HG03469 (cell line): ENCODE results near the gene AKAP5.

ENCODE experiments used
- ATAC-seq: cut with Tn5 transposase; IDR thresholded peaks from one replicate; pipeline ENCODE4 v1.9.1; 2021; ENCODE audit warnings: mild to moderate bottlenecking, moderate library complexity, moderate number of reproducible peaks; ENCODE audit not compliant: unreplicated experiment

Gene AKAP5, protein sequence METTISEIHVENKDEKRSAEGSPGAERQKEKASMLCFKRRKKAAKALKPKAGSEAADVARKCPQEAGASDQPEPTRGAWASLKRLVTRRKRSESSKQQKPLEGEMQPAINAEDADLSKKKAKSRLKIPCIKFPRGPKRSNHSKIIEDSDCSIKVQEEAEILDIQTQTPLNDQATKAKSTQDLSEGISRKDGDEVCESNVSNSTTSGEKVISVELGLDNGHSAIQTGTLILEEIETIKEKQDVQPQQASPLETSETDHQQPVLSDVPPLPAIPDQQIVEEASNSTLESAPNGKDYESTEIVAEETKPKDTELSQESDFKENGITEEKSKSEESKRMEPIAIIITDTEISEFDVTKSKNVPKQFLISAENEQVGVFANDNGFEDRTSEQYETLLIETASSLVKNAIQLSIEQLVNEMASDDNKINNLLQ

GRCh38 chr14:64465191-64465822 lies at the start of gene AKAP5:
Gene AKAP5 (plus strand): TSS chr14:64465499. CDS start chr14:64468395, 2,896 bp downstream.
- ATAC-seq = peak; percentile 42

- ATAC-seq = no peak
These were observed 48.9 kb upstream of the AKAP5 start for GRCh38 chr14:64416348-64416932.

GRCh38 chr14:64417055-64417770 lies 48.1 kb upstream of the AKAP5 start:
- no peak for ATAC-seq

- ATAC-seq = no peak
These were observed 47.6 kb upstream of the AKAP5 start for GRCh38 chr14:64417771-64418125.

- no peak for ATAC-seq
These were observed 46.3 kb upstream of the AKAP5 start for GRCh38 chr14:64419003-64419402.

DNA sequence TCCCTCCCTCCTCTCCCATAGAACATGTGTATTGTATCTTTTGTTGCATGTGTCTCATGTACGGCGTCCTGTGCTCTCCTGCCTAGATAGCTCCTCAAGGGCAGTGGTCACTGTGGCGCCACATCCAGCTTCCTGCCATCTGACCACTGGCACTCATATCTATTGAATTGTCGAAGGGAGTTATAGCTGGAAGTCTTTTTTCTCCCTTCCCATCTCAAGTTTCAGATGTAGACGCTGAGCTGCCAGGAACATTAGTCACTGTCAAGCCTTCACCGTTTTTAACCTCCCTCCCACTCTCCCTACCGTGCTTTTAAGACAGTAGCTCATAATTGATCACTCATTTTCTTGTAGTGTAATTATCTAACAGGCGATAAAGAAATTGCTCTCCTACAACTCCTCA lies 44.1 kb upstream of the AKAP5 start:
- no peak for ATAC-seq

DNA sequence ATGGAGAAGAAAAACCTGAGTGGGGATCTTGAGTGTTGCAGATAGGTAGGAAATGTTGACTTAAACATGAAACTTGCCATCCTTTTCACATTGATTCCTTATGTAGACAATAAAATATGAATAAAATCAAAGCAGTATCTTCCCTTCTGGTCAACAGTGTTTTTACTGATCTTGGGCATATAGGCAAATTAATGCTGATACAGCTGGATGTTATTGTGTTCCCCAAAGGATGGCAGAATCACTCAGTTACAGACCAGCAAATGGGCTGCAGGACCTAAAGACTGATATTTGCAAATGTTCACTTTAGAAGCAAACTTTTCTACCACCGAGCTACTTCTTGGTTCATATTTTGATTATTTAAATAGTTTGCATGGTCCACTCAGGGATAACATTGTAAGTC lies 43.3 kb upstream of the AKAP5 start:
- no peak for ATAC-seq

DNA sequence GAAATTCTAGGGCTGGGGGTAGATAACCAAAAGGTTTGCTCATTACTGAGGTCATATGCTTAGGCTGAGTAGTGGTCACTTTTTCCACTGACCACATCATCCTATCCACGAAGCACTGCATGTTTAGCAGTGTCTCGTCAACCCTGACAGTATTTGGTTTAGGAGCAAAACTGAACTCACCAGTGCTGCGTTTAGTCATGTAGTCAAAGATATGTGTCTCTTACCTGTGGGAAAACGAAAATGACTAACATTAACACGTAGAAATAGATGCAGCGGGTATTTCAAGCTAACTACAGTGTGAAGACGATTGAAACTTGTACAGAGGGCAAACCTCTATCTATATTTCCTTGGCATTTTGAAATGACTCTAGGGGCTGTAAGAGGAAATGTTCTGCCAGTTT lies 42.5 kb upstream of the AKAP5 start:
- no peak for ATAC-seq

DNA sequence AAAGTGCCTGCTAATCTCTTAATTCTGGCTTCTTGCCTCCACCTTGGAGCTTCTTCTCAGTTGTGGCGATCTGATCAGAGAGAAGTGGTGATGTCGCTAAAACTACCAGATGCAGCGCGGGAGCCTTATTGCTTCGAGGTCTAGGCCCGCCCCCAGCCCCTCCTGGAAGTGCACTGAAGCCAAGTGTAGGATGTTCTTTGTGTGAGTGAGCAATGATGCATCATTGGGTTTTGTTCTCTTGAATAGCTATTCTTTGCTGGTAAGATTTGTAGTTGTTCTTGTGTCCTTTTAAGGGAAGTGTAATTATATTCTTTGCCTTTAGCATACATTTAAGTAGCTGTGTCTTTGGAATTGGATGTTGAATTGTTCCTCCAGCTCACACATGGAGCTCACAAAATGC lies 41.3 kb upstream of the AKAP5 start:
- ATAC-seq = no peak

DNA sequence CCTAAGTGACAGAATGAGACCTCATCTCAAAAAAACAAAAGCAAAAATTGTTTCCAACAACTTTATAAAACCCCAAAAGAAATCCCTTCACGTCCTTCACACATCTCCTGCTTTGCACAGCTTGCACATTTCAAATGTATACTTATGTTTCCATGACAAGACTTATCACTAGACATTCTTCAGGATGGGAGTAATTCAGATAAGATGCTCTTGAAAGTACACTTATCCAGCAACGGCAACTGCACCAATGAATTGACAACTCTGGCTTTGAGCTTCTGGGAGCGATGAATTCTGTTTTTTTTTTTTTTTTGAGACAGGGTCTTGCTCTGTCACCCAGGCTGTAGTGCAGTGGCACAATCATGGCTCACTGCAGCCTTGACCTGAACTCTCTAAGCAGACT lies 30.8 kb upstream of the AKAP5 start:
- ATAC-seq = no peak

DNA sequence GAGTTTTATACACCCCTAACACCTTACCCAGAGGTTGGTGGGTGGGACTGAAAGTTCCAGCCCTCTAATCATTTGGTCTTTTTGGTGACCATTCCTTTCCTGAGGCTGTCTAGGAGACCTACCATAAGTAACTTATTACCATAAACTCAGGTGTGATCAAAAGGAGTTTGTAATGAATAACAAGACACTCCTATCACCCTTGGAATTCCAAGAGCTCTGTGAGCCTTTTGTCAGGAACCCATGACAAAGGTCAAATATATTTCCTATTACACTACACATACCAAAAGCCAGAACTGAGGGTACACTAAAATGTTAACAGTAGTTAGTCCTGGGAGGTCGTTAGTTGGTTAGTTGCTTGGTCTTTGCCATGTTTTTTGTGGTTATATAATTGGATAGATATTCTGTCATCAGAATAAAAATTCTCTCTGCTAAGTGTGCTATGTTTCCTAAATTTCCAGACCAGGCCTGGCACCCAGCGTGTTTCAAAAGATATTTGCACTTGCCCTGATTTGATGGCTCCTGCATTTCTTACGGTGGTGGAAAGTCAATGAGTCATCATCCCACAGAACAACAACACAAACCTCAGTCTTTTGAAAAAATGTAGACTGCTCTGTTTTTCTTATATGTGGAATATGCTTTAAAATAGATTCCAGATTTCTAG lies 27.0 kb upstream of the AKAP5 start:
- ATAC-seq = no peak

- ATAC-seq = no peak
These were observed 26.2 kb upstream of the AKAP5 start for GRCh38 chr14:64439141-64439540.

DNA sequence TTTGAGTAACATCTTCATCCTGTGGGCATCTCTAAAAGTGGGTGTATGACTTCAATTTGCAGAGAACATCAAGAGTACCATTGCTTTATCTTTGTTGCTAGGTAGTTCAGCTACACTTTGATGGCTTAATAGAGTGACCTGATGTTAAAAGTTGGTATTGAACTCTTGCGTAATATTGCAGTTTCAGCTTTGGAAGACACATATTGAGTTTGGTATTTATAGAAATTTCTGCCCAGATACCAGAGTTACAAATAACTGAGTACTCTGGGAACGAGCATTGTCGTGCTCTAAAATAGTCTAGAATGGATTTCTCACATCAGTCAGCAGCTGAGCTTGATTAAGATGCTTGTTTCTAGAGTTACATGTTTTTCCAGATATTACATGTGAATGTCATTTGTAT lies 24.8 kb upstream of the AKAP5 start:
- ATAC-seq = no peak

- ATAC-seq = no peak
These were observed 22.9 kb upstream of the AKAP5 start for GRCh38 chr14:64442300-64442988.

DNA sequence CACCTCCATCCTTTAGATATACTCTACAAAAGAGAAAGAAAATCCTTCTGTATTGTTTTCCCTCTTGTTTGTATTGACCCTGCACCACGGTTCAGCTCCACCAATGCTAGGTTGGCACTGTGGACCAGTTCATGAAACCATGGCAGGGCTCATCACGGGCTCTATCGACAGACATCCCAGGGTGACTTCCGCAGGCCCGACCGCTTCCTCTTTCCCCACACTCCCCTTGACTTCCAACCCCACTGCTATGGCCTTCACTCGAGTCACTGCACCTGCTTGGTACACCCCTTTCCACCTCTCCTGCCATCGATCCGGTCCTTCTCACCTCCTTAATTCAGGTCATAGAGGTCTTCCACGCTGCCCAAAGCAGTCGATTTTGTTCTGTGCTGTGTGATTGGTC lies 21.2 kb upstream of the AKAP5 start:
- no peak for ATAC-seq

DNA sequence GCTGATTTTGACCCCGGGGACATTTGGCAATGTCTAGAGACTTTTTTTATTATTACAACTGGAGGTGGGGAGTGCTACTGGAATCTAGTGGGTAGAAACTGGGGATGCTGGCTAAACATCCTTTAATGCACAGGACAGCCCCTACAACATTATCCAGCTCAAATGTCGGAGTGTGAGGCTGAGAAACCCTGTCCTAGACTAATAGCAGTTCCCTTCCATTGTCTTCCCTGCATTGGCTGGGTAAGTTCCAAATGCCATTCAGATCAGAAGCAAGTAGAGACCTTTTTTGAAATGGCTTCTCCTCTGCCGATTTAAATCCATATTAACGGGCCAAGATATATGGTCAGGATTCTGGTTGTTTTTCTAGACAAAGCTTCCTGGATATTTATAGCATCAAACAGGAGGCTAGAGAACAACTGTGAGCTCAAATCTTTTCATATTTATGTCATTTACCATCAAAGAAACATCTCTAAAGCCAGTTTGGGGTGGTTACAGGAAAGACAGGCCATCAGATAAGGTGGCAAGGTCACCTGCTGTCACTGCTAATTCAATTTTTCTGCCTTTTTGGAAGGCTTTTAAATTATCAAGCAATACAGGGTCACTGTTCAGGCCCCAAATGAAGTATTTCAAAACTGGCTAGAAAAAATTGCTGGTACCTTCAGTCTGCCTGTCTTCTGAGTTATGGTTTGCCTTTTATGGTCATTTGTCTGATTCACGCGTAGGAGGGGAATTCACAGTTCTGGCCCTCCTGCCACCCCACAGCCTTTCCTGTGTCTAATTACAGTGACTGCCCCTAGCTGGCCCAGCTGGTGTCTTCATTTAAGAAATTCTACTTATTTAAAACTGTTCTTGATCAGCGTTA lies 20.1 kb upstream of the AKAP5 start:
- peak; percentile 84 for ATAC-seq

DNA sequence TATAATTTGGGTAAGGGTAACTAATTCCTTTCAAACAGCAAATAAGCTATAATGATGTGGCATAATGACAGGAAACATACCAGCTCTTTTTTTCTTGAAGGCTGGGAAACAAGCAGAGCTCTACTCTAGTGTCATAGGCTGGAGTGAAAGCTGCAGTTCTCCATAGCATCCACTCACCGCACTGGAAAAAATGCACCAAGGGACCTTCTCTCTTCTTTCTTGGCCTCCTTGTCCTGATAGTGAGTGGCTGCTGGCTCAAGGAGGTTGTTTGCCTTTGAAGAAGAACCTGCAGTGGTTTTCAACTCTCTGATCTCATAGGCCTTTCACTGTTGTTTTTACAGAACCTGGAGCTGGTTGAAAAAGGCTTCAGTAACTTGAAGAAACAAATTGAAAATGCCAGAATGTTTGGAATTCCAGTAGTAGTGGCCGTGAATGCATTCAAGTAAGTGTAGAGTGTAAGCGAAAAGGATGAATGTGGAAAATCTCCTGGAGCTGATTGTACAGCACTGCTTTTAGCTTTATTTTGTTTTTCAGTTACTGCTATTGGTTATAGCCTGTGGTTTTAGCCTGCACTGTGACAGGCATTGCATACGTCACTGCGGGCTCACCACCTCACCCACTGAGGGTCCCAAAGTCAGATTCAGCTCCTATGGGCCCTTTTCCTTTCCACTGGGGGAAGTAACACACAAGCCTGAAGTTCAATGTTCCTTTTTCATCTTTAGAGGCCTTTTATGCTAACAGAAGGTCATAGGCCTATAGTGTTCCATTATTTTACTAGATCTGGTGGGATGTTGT lies 17.2 kb upstream of the AKAP5 start:
- no peak for ATAC-seq

DNA sequence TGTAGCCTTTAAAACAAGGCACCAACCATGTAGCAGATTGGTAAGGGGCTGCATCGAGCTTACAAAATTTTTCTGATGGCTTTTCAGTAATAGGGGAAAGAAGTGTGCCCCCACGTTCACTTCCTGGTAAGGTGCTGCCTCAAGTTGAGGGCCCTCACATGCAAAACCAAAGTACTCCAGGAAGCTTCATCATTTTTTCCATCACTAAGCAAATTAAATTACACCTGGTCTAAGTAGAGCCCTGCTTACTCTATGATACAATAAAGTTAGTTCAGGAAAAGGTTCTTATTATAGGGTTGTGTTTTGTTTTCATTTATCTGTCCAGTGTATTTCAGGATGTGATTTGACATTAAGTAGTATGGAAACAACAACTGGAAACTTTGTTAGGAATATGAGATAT lies 15.0 kb upstream of the AKAP5 start:
- ATAC-seq = no peak

- ATAC-seq = no peak
These were observed 10.6 kb upstream of the AKAP5 start for GRCh38 chr14:64454671-64455070.
